Body of pancreas (tissue), 4 donors: Measurements from ENCODE around the gene AKAP11.

Source experiments
- CTCF ChIP-seq, 7 experiments: fragments of 450-650 bp in 4 of 7; fragments of 200-600 bp in 3 of 7; sonication (generic) in 3 of 7; IDR thresholded peaks; one replicate each; pipeline ENCODE4 v1.5.1; 2016 to 2019; ENCODE audit warnings: antibody characterized with exemption in 7 of 7
- POLR2A ChIP-seq, 3 donors: fragments of 450-650 bp; IDR thresholded peaks; one replicate each; pipeline ENCODE4 v1.6.1; 2016; ENCODE audit warnings: antibody characterized with exemption in 3 of 3, mild to moderate bottlenecking in 2 of 3

GRCh38 chr13:42258747-42259146 lies 13.2 kb upstream of the AKAP11 start:
- no peak for TF ChIP-seq CTCF (IDR thresholded peaks at IDR 0.05)
- no peak for TF ChIP-seq POLR2A (IDR thresholded peaks at IDR 0.05)
